PC-3 (cell line): ENCODE measurements around the gene INO80B. TPM values are rescaled to one million over a fixed set of nuclear protein-coding genes. Genes with fewer than 3 reads are reported as not detected.
A peak's percentile ranks its signal among the peaks of the same experiment; 100 is the strongest.

Experiments
- ATAC-seq: fragments of 200-7000 bp; cut with Tn5 transposase; 2 replicates; pipeline ENCODE4 v1.9.1; 2020; ENCODE audit warnings: mild to moderate bottlenecking, moderate library complexity
- BruUV-seq: library from RNA; stranded (reverse); fragments of 400-500 nt; replicated peaks from 2 replicates; lab custom pipeline; 2021; lab: Mats Ljungman, UMichigan
- CTCF ChIA-PET: fragments of 300-600 bp; sonication (Branson Sonifier 250); formaldehyde crosslinking; loops from one replicate; lab custom pipeline; 2022; ENCODE audit warnings: antibody characterized with exemption; lab: Charles Lee
- POLR2A ChIA-PET: fragments of 300-600 bp; sonication (Branson Sonifier 250); formaldehyde crosslinking; loops from one replicate; lab custom pipeline; 2022; ENCODE audit warnings: antibody characterized with exemption; ENCODE audit not compliant: unreplicated experiment; lab: Charles Lee
- DNase-seq: peaks from one replicate; pipeline ENCODE4 v3.0.0-alpha.2; 2015
- H2AFZ ChIP-seq: fragments of 300-600 bp; sonication (generic); 2 replicates; pipeline ENCODE4 v1.6.0; 2016; ENCODE audit warnings: antibody characterized with exemption, low read length
- H3F3A ChIP-seq: fragments of 300-600 bp; sonication (generic); one replicate; pipeline ENCODE4 v1.6.0; 2017; ENCODE audit warnings: antibody characterized with exemption, low read length, control low read depth, mild to moderate bottlenecking; ENCODE audit not compliant: unreplicated experiment
- H3K27ac ChIP-seq: fragments of 300-600 bp; sonication (generic); 2 replicates; pipeline ENCODE4 v1.5.1; 2016; ENCODE audit warnings: mild to moderate bottlenecking, low read length
- H3K27me3 ChIP-seq: fragments of 300-600 bp; sonication (generic); 2 replicates; pipeline ENCODE4 v1.6.1; 2016; ENCODE audit warnings: low read length, mixed read lengths
- H3K36me3 ChIP-seq: fragments of 300-600 bp; sonication (generic); 2 replicates; pipeline ENCODE4 v1.6.1; 2016; ENCODE audit warnings: low read depth, mixed run types, low read length, mixed read lengths
- H3K4me1 ChIP-seq: fragments of 300-600 bp; sonication (generic); 2 replicates; pipeline ENCODE4 v1.5.1; 2016; ENCODE audit warnings: low read length; ENCODE audit not compliant: insufficient read depth
- H3K4me2 ChIP-seq: fragments of 300-600 bp; sonication (generic); 2 replicates; pipeline ENCODE4 v1.6.0; 2016; ENCODE audit warnings: low read length
- H3K4me3 ChIP-seq: fragments of 300-600 bp; sonication (generic); 2 replicates; pipeline ENCODE4 v1.5.1; 2016; ENCODE audit warnings: mild to moderate bottlenecking, low read length, mixed read lengths
- H3K79me2 ChIP-seq: fragments of 300-600 bp; sonication (generic); 2 replicates; pipeline ENCODE4 v1.6.1; 2017; ENCODE audit warnings: low read length, mixed read lengths
- H3K9ac ChIP-seq: fragments of 300-600 bp; sonication (generic); 2 replicates; pipeline ENCODE4 v1.6.0; 2016; ENCODE audit warnings: mild to moderate bottlenecking, low read length
- H3K9me2 ChIP-seq: fragments of 300-600 bp; sonication (generic); replicated peaks from 2 replicates; pipeline ENCODE4 v1.6.1; 2016; ENCODE audit warnings: mixed run types, low read length, mixed read lengths
- H3K9me3 ChIP-seq: fragments of 300-600 bp; sonication (generic); 2 replicates; pipeline ENCODE4 v1.6.1; 2016; ENCODE audit warnings: low read length, mixed read lengths
- H4K20me1 ChIP-seq: fragments of 300-600 bp; sonication (generic); 2 replicates; pipeline ENCODE4 v1.6.1; 2016; ENCODE audit warnings: low read length, mixed read lengths
- CTCF ChIP-seq: fragments of 300-600 bp; sonication (generic); conservative IDR thresholded peaks from 2 replicates; pipeline ENCODE4 v1.5.1; 2017; ENCODE audit warnings: antibody characterized with exemption, low read depth, mild to moderate bottlenecking, low read length
- EZH2 ChIP-seq: fragments of 300-600 bp; sonication (generic); IDR thresholded peaks from one replicate; pipeline ENCODE4 v1.6.1; 2017; ENCODE audit warnings: antibody characterized with exemption, mild to moderate bottlenecking, low read length; ENCODE audit not compliant: unreplicated experiment
- EZH2phosphoT487 ChIP-seq: fragments of 300-600 bp; sonication (generic); IDR thresholded peaks from 2 replicates; pipeline ENCODE4 v1.6.1; 2018; ENCODE audit warnings: mild to moderate bottlenecking, antibody characterized with exemption, low read length, borderline replicate concordance
- intact Hi-C: fragments of 100-400 bp; cut with micrococcal nuclease; formaldehyde crosslinking; loops from 2 replicates; pipeline ENCODE4 v1.9.0; 2023
- total RNA-seq: library from RNA; depleted of rRNA; stranded (reverse); fragments of >200 nt; gene quantifications from 2 replicates; pipeline ENCODE4 v1.2.3, GENCODE V29; 2014

Gene INO80B
- total RNA-seq, 1 experiment from 2014 or later: 26.2 TPM

GRCh38 chr2:74457549-74458131 lies 2.8 kb downstream of the INO80B start:
- TF ChIP-seq EZH2: no peak
- TF ChIP-seq CTCF: no peak
- no peak for TF ChIP-seq EZH2phosphoT487
- Histone ChIP-seq H3K9me3 (no peaks in the 10 kb centered on the region), H4K20me1 (no peaks in the 10 kb centered on the region), H3K27ac (peak overlapping the region; percentile 93), H3F3A (no peaks in the 10 kb centered on the region), H3K9me2 (no peaks in the 10 kb centered on the region), H3K4me1 (peaks cover 27% of the 10 kb centered on the region), H3K4me3 (peak overlapping the region; percentile 93), H3K36me3 (peaks cover 5% of the 10 kb centered on the region; the same call in 1 of the 2 replicates), H2AFZ (peak overlapping the region; percentile 88), H3K9ac (peak overlapping the region; percentile 92), H3K27me3 (no peaks in the 10 kb centered on the region), H3K4me2 (peak overlapping the region; percentile 99), H3K79me2 (peaks cover 32% of the 10 kb centered on the region)
- ATAC-seq (peak; percentile 53), DNase-seq (peak; percentile 72)
- CTCF ChIA-PET: no interaction called here
- POLR2A ChIA-PET: interaction anchor here (1.0 kb wide), 1 partner anchor 10 kb away, joined by 9 read pairs; no protein-coding TSS in a partner anchor
- BruUV-seq: TSS peak; percentile 3
- intact Hi-C loops: loop anchor here (1.0 to 5.0 kb wide), 3 partner anchors 26 to 260 kb away; partner anchors contain the start of genes AUP1, HTRA2, MTHFD2 and TTC31

- H3K79me2 ChIP-seq: peaks cover 35% of the 10 kb centered on the region
- DNase-seq: peak; percentile 99
- TF ChIP-seq EZH2 (no peak), EZH2phosphoT487 (no peak), CTCF (no peak)
- BruUV-seq: TSS peak; percentile 41
- H4K20me1 ChIP-seq: no peaks in the 10 kb centered on the region
- no peaks in the 10 kb centered on the region for H3K9me3 ChIP-seq
- ChIA-PET CTCF (no interaction called here), POLR2A (interaction anchor here (1.0 to 1.1 kb wide), 2 partner anchors 9 to 18 kb away, joined by 4 to 9 read pairs; no protein-coding TSS in a partner anchor)
- H3K9me2 ChIP-seq: no peaks in the 10 kb centered on the region
- H3K9ac ChIP-seq: peak within 1 kb of the TSS; percentile 92
- ATAC-seq: peak; percentile 80
- H3K27ac ChIP-seq: peak within 1 kb of the TSS; percentile 93
- intact Hi-C loops: loop anchor here (1.0 to 5.0 kb wide), 3 partner anchors 25 to 261 kb away; partner anchors contain the start of genes AUP1, HTRA2, MTHFD2 and TTC31
- H2AFZ ChIP-seq: peak within 1 kb of the TSS; percentile 88
- peak within 1 kb of the TSS; percentile 100 for H3K4me2 ChIP-seq
- no peaks in the 10 kb centered on the region for H3F3A ChIP-seq
- peak within 1 kb of the TSS; percentile 100 for H3K4me3 ChIP-seq
- peaks cover 5% of the 10 kb centered on the region; the same call in 1 of the 2 replicates for H3K36me3 ChIP-seq
- no peaks in the 10 kb centered on the region for H3K27me3 ChIP-seq
- peaks cover 27% of the 10 kb centered on the region for H3K4me1 ChIP-seq
Observed at GRCh38 chr2:74458132-74458937, 3.4 kb downstream of the INO80B start, which contains the start of gene WBP1. Gene WBP1, plus strand, starts transcription at chr2:74458438. Its CDS starts 165 bp downstream, at chr2:74458603.
